Cerebellar cortex (tissue), 1 donor: Measurements from ENCODE around the gene TRAF6.

Source experiments
- DNase-seq: peaks from one replicate; pipeline ENCODE4 v3.0.0-alpha.2; 2015; ENCODE audit warnings: low spot score

Gene TRAF6

GRCh38 chr11:36458129-36458915, 51.8 kb downstream of the TRAF6 start:
- no peak for DNase-seq

- no peak for DNase-seq
These were observed 53.9 kb downstream of the TRAF6 start for GRCh38 chr11:36456156-36456555.

GRCh38 chr11:36455658-36456111, 54.4 kb downstream of the TRAF6 start:
- DNase-seq = no peak

- DNase-seq = no peak
These were observed 55.0 kb downstream of the TRAF6 start for GRCh38 chr11:36454941-36455631.

- DNase-seq = no peak
These were observed 55.5 kb downstream of the TRAF6 start for GRCh38 chr11:36454551-36454940.

GRCh38 chr11:36453678-36454077, 56.4 kb downstream of the TRAF6 start:
- no peak for DNase-seq

GRCh38 chr11:36452961-36453360, 57.1 kb downstream of the TRAF6 start:
- DNase-seq = no peak

GRCh38 chr11:36452236-36452940, 57.7 kb downstream of the TRAF6 start:
- no peak for DNase-seq

- no peak for DNase-seq
These were observed 58.4 kb downstream of the TRAF6 start for GRCh38 chr11:36451681-36452080.

GRCh38 chr11:36451045-36451444, 59.0 kb downstream of the TRAF6 start:
- DNase-seq = no peak

- DNase-seq = no peak
These were observed 59.9 kb downstream of the TRAF6 start for GRCh38 chr11:36450110-36450572.

- no peak for DNase-seq
These were observed 60.4 kb downstream of the TRAF6 start for GRCh38 chr11:36449561-36450096.

- DNase-seq = no peak
These were observed 62.1 kb downstream of the TRAF6 start for GRCh38 chr11:36447947-36448346.

GRCh38 chr11:36447514-36447913, 62.6 kb downstream of the TRAF6 start:
- DNase-seq = no peak

GRCh38 chr11:36446135-36446534, 63.9 kb downstream of the TRAF6 start:
- no peak for DNase-seq

- no peak for DNase-seq
These were observed 66.4 kb downstream of the TRAF6 start for GRCh38 chr11:36443661-36444060.

GRCh38 chr11:36441610-36442208, 68.4 kb downstream of the TRAF6 start:
- DNase-seq = no peak

GRCh38 chr11:36438126-36438525, 71.9 kb downstream of the TRAF6 start:
- no peak for DNase-seq

- no peak for DNase-seq
These were observed 72.7 kb downstream of the TRAF6 start for GRCh38 chr11:36437413-36437812.
